Measurements from ENCODE around the gene SPATA13. TPM values are rescaled to one million over a fixed set of nuclear protein-coding genes. Genes with fewer than 3 reads are reported as not detected.
A peak's percentile ranks its signal among the peaks of the same experiment; 100 is the strongest.

The SPATA13 gene
- total RNA-seq, 1 donor from 2014 or later, result 20.1 TPM

GRCh38 chr13:24225062-24225461, 64.5 kb downstream of the SPATA13 start:
- peak in 1 of 2 donors; percentile 78 for DNase-seq (ENCODE audit: extremely low spot score in 2 of 2)
- no peak for TF ChIP-seq POLR2AphosphoS5 (IDR thresholded peaks at IDR 0.05; ENCODE audit: insufficient read depth in 1 of 2, low read depth in 1 of 2)
- no peak for TF ChIP-seq POLR2A (IDR thresholded peaks at IDR 0.05)
- no peak for TF ChIP-seq CTCF (IDR thresholded peaks at IDR 0.05)
- Histone ChIP-seq H3K4me3 (no peak overlapping the region), H3K36me3 (no peaks in the 10 kb centered on the region), H3K27ac (no peak overlapping the region), H3K9me3 (no peaks in the 10 kb centered on the region), H3K4me1 (no peaks in the 10 kb centered on the region), H3K27me3 (no peaks in the 10 kb centered on the region)
- intact Hi-C loops (cut with DNase I), result loop anchor here (10.0 kb wide), 1 partner anchor 310 kb away; no protein-coding TSS in a partner anchor

- H3K36me3 ChIP-seq, result no peaks in the 10 kb centered on the region
- intact Hi-C loops (cut with DNase I), result loop anchor here (10.0 kb wide), 1 partner anchor 311 kb away; no protein-coding TSS in a partner anchor
- no peaks in the 10 kb centered on the region for H3K27me3 ChIP-seq
- H3K27ac ChIP-seq, result no peak overlapping the region
- H3K4me3 ChIP-seq, result no peak overlapping the region
- H3K9me3 ChIP-seq, result no peaks in the 10 kb centered on the region
- no peaks in the 10 kb centered on the region for H3K4me1 ChIP-seq
- DNase-seq (ENCODE audit: extremely low spot score in 2 of 2), result no peak
- TF ChIP-seq CTCF (IDR thresholded peaks at IDR 0.05) (no peak), POLR2AphosphoS5 (IDR thresholded peaks at IDR 0.05; ENCODE audit: insufficient read depth in 1 of 2, low read depth in 1 of 2) (no peak), POLR2A (IDR thresholded peaks at IDR 0.05) (no peak)
These were observed 65.4 kb downstream of the SPATA13 start for GRCh38 chr13:24225930-24226329.

- intact Hi-C loops (cut with DNase I), result loop anchor here (10.0 kb wide), 1 partner anchor 312 kb away; no protein-coding TSS in a partner anchor
- DNase-seq (ENCODE audit: extremely low spot score in 2 of 2), result no peak
- TF ChIP-seq POLR2AphosphoS5 (IDR thresholded peaks at IDR 0.05; ENCODE audit: insufficient read depth in 1 of 2, low read depth in 1 of 2) (no peak), CTCF (IDR thresholded peaks at IDR 0.05) (no peak), POLR2A (IDR thresholded peaks at IDR 0.05) (no peak)
- Histone ChIP-seq H3K27ac (no peak overlapping the region), H3K36me3 (no peaks in the 10 kb centered on the region), H3K4me3 (no peak overlapping the region), H3K4me1 (no peaks in the 10 kb centered on the region), H3K9me3 (no peaks in the 10 kb centered on the region), H3K27me3 (no peaks in the 10 kb centered on the region)
These were observed 66.2 kb downstream of the SPATA13 start for GRCh38 chr13:24226762-24227161.

DNA sequence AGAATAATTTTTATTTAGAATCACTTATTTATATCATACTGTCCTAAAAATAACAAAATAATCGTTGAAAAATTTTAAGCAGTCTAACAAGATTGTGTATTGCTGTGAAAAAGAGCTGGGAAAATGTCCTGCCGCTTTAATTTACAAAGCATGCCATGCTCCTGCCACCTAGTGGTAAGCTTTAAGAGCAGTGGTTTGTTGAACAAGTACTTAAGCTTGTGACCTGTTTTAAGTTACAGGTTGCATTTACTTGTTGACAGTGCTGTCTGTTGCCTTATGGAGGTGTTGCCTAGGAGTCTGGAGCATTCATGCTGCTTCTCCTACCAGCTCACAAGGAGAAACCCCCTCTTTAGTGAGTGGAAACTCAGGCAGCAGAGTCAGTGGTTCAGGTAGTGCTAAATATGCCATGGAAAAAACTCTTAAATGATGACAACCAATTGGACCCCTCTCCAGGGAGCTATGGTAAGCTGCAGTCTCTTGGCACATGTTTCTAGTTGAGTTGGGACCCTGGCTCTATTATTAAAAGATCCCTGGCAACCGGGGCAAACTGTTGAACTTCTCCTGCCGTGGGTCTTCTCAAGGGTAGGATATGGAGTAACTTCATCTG, 68.4 kb downstream of the SPATA13 start:
- DNase-seq (ENCODE audit: extremely low spot score in 2 of 2), result peak in 1 of 2 donors; percentile 62
- Histone ChIP-seq H3K4me3 (no peak overlapping the region), H3K27ac (no peak overlapping the region), H3K27me3 (no peaks in the 10 kb centered on the region), H3K9me3 (no peaks in the 10 kb centered on the region), H3K36me3 (no peaks in the 10 kb centered on the region), H3K4me1 (peaks cover 4% of the 10 kb centered on the region)
- intact Hi-C loops (cut with DNase I), result loop anchor here (10.0 kb wide), 1 partner anchor 314 kb away; no protein-coding TSS in a partner anchor
- TF ChIP-seq POLR2A (IDR thresholded peaks at IDR 0.05) (no peak), POLR2AphosphoS5 (IDR thresholded peaks at IDR 0.05; ENCODE audit: insufficient read depth in 1 of 2, low read depth in 1 of 2) (no peak), CTCF (IDR thresholded peaks at IDR 0.05) (peak; percentile 68 to 69 (median 69))

DNA sequence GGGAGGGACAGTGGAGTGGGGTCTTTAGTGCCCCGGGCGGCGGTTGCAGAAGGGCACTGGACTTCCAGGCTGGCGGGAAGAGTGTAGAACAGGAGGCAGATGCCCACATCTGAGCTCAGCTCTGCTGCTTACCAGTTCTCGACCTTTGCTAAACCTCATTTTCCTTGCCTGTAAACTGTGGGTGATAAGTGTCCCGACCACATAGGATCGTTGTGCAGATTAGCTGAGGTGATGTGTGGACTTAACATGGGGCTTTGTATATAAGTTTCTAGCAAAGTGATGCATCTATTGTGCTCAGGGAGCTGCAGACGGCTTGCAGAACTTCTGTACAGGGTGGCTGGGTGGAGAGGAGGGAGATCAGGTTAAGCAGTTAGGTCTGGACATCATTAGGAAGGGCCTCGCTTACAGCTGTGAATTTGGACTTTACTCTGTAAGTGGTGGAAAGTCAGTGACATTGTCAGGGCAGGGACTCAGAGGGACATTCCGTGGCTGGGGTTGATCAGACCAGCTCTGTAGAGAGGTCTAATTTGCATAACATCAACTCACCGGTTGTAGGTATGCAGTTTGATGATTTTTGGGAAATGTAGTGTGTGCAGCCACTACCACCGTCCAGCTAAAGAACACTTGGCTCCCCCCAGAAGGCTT, 70.0 kb downstream of the SPATA13 start:
- H3K36me3 ChIP-seq, result no peaks in the 10 kb centered on the region
- H3K4me1 ChIP-seq, result peaks cover 4% of the 10 kb centered on the region
- no peak overlapping the region for H3K27ac ChIP-seq
- DNase-seq (ENCODE audit: extremely low spot score in 2 of 2), result peak in 1 of 2 donors; percentile 37
- TF ChIP-seq CTCF (IDR thresholded peaks at IDR 0.05) (no peak), POLR2A (IDR thresholded peaks at IDR 0.05) (no peak), POLR2AphosphoS5 (IDR thresholded peaks at IDR 0.05; ENCODE audit: insufficient read depth in 1 of 2, low read depth in 1 of 2) (no peak)
- no peak overlapping the region for H3K4me3 ChIP-seq
- intact Hi-C loops (cut with DNase I), result no loop called here
- H3K27me3 ChIP-seq, result no peaks in the 10 kb centered on the region
- no peaks in the 10 kb centered on the region for H3K9me3 ChIP-seq

Data from vagina (tissue), 2 donors.